B cell (primary cell): ENCODE measurements around the gene PEX10. TPM values are rescaled to one million over a fixed set of nuclear protein-coding genes. Genes with fewer than 3 reads are reported as not detected.

Experiments
- ATAC-seq: fragments of 200-7000 bp; cut with Tn5 transposase; one replicate; pipeline ENCODE4 v1.10.0; 2021; ENCODE audit warnings: low read depth, mild to moderate bottlenecking, moderate number of reproducible peaks, moderate library complexity
- CTCF ChIA-PET: fragments of 350-600 bp; sonication (Branson Sonifier 250); formaldehyde crosslinking; loops from one replicate; lab custom pipeline; 2021; ENCODE audit warnings: antibody characterized with exemption, inconsistent platforms; lab: Charles Lee
- POLR2A ChIA-PET: fragments of 350-600 bp; sonication (Branson Sonifier 250); formaldehyde crosslinking; loops from one replicate; lab custom pipeline; 2021; ENCODE audit warnings: antibody characterized with exemption; lab: Charles Lee
- DNase-seq: peaks from one replicate; pipeline ENCODE4 v3.0.0; 2013
- H2AFZ ChIP-seq: 2 replicates; pipeline ENCODE4 v1.6.1; 2012; ENCODE audit warnings: mild to moderate bottlenecking, low read depth, low read length; ENCODE audit not compliant: insufficient read depth, poor library complexity, severe bottlenecking
- H3K27ac ChIP-seq, 2 donors: 1 replicate in 1 of 2; 2 replicates in 1 of 2; pipeline ENCODE4 v1.5.1; 2012 to 2013; ENCODE audit warnings: low read length in 2 of 2, mild to moderate bottlenecking in 2 of 2, moderate library complexity in 1 of 2
- H3K27me3 ChIP-seq, 4 experiments: fragments of 200-600 bp in 1 of 4; sonication (generic) in 1 of 4; replicated peaks in 1 of 4; 1 replicate in 2 of 4; 2 replicates in 2 of 4; pipeline versions ENCODE4 v1.6.1 to v1.7.0; 2013 to 2016; ENCODE audit warnings: low read length in 3 of 4, mild to moderate bottlenecking in 2 of 4, mixed read lengths in 1 of 4, moderate library complexity in 1 of 4; ENCODE audit not compliant: insufficient read depth in 4 of 4, control insufficient read depth in 3 of 4; ENCODE audit errors: control extremely low read depth in 1 of 4
- H3K36me3 ChIP-seq, 2 experiments: replicated peaks in 1 of 2; 1 replicate in 1 of 2; 2 replicates in 1 of 2; pipeline versions ENCODE4 v1.6.1 to v1.7.1; 2013; ENCODE audit warnings: low read length in 1 of 2; ENCODE audit not compliant: insufficient read depth in 2 of 2, control insufficient read depth in 1 of 2; ENCODE audit errors: control extremely low read depth in 1 of 2, extremely low read depth in 1 of 2
- H3K4me1 ChIP-seq, 2 donors: fragments of 200-600 bp in 1 of 2; sonication (generic) in 1 of 2; 1 replicate in 1 of 2; 2 replicates in 1 of 2; pipeline versions ENCODE4 v1.5.1 to v1.6.1; 2013 to 2017; ENCODE audit warnings: low read length in 2 of 2; ENCODE audit not compliant: control insufficient read depth in 2 of 2, insufficient read depth in 2 of 2
- H3K4me2 ChIP-seq: replicated peaks from 2 replicates; pipeline ENCODE3; 2012; ENCODE audit warnings: mild to moderate bottlenecking, low read depth, low read length; ENCODE audit not compliant: poor library complexity, severe bottlenecking
- H3K4me3 ChIP-seq, 5 experiments: fragments of 200-600 bp in 1 of 5; sonication (generic) in 1 of 5; 1 replicate in 3 of 5; 2 replicates in 2 of 5; pipeline versions ENCODE4 v1.5.1 to v1.7.0; 2011 to 2016; ENCODE audit warnings: low read length in 4 of 5, mild to moderate bottlenecking in 4 of 5, low read depth in 2 of 5, control low read depth in 1 of 5, moderate library complexity in 1 of 5; ENCODE audit not compliant: insufficient read depth in 1 of 5; ENCODE audit errors: control extremely low read depth in 1 of 5, extremely low read depth in 1 of 5
- H3K79me2 ChIP-seq: fragments of 200-600 bp; sonication (generic); one replicate; pipeline ENCODE4 v1.6.0; 2016; ENCODE audit warnings: low read length; ENCODE audit not compliant: control insufficient read depth, insufficient read depth
- H3K9ac ChIP-seq: fragments of 200-600 bp; sonication (generic); 2 replicates; pipeline ENCODE4 v1.6.1; 2017; ENCODE audit warnings: mild to moderate bottlenecking, low read length, moderate library complexity
- H3K9me3 ChIP-seq, 3 donors: one replicate each; pipeline versions ENCODE4 v1.6.1 to v1.7.1; 2013; ENCODE audit warnings: low read length in 2 of 3; ENCODE audit not compliant: control insufficient read depth in 2 of 3, insufficient read depth in 1 of 3; ENCODE audit errors: control extremely low read depth in 1 of 3
- H4K20me1 ChIP-seq: 2 replicates; pipeline ENCODE4 v1.6.0; 2012; ENCODE audit warnings: mild to moderate bottlenecking, low read length; ENCODE audit not compliant: insufficient read depth, control insufficient read depth, poor library complexity, severe bottlenecking
- H3K27ac Mint-ChIP-seq: one replicate; pipeline ENCODE4 v1.8.0; 2021; ENCODE audit warnings: mixed read lengths
- H3K27me3 Mint-ChIP-seq: one replicate; pipeline ENCODE4 v1.8.0; 2021; ENCODE audit warnings: mixed read lengths
- H3K4me1 Mint-ChIP-seq: one replicate; pipeline ENCODE4 v1.8.0; 2021; ENCODE audit warnings: mixed read lengths
- H3K4me3 Mint-ChIP-seq: one replicate; pipeline ENCODE4 v1.8.0; 2021; ENCODE audit warnings: mixed read lengths
- H3K9me3 Mint-ChIP-seq: one replicate; pipeline ENCODE4 v1.8.0; 2022; ENCODE audit warnings: mixed read lengths; ENCODE audit not compliant: insufficient read depth
- EZH2 ChIP-seq: IDR thresholded peaks from 2 replicates; pipeline ENCODE4 v1.6.1; 2012; ENCODE audit warnings: borderline replicate concordance, low read depth, mild to moderate bottlenecking, moderate library complexity, low read length; ENCODE audit not compliant: insufficient read depth, poor library complexity, severe bottlenecking
- WGBS: methylation state at CpG from one replicate; pipeline ENCODE4 v1.1.5; 2013; ENCODE audit warnings: missing lambda C conversion rate; ENCODE audit not compliant: insufficient coverage; 5-methylcytosine and 5-hydroxymethylcytosine counted together
- intact Hi-C: fragments of 100-400 bp; cut with micrococcal nuclease; formaldehyde crosslinking; loops from one replicate; pipeline ENCODE4 v1.10.0; 2022
- polyA plus RNA-seq: library from polyadenylated mRNA; depleted of rRNA; stranded (reverse); fragments of >200 nt; gene quantifications from 2 replicates; pipeline ENCODE4 v1.2.3, GENCODE V29; 2012
- total RNA-seq, 2 donors: library from RNA; stranded (reverse); fragments of 120-200 nt in 1 of 2; gene quantifications; 1 replicate in 1 of 2; 2 replicates in 1 of 2; pipeline versions ENCODE4 v1.2.3 to v1.2.4, GENCODE V29; 2013 to 2022
- TF ChIP-seq, protein P1 (sequence below): fragments of 200-600 bp; IDR thresholded peaks from one replicate; pipeline ENCODE4 v1.8.0; 2022; ENCODE audit warnings: antibody characterized with exemption, mild to moderate bottlenecking

The PEX10 gene
- total and polyA plus RNA-seq, 2 donors (not counting 1 experiment from before 2014, with no cell fraction given) = 13.5 to 18.4 TPM

GRCh38 chr1:2385606-2386280, 26.6 kb downstream of the PEX10 start:
- Histone ChIP-seq H3K4me3 (no peak overlapping the region), H3K4me1 (peaks cover 17 to 40% of the 10 kb centered on the region in 2 donors), H3K79me2 (peaks cover 12% of the 10 kb centered on the region), H3K9ac (no peak overlapping the region), H3K9me3 (no peaks in the 10 kb centered on the region), H2AFZ (no peak overlapping the region), H3K27ac (no peak overlapping the region), H3K27me3 (no peaks in the 10 kb centered on the region), H4K20me1 (no peaks in the 10 kb centered on the region), H3K36me3 (no peaks in the 10 kb centered on the region), H3K4me2 (no peak overlapping the region)
- ChIA-PET POLR2A (no interaction called here), CTCF (interaction anchor here (0.9 to 12.5 kb wide), 2 partner anchors 191 to 341 kb away, joined by 3 to 295 read pairs; partner anchors contain the start of gene FAAP20)
- intact Hi-C loops = no loop called here
- H3K4me1 Mint-ChIP-seq = peaks cover 20% of the 10 kb centered on the region
- 93% methylated on average over 18 of the region's 19 CpGs for WGBS
- TF ChIP-seq EZH2 = no peak
- TF ChIP-seq, protein P1, sequence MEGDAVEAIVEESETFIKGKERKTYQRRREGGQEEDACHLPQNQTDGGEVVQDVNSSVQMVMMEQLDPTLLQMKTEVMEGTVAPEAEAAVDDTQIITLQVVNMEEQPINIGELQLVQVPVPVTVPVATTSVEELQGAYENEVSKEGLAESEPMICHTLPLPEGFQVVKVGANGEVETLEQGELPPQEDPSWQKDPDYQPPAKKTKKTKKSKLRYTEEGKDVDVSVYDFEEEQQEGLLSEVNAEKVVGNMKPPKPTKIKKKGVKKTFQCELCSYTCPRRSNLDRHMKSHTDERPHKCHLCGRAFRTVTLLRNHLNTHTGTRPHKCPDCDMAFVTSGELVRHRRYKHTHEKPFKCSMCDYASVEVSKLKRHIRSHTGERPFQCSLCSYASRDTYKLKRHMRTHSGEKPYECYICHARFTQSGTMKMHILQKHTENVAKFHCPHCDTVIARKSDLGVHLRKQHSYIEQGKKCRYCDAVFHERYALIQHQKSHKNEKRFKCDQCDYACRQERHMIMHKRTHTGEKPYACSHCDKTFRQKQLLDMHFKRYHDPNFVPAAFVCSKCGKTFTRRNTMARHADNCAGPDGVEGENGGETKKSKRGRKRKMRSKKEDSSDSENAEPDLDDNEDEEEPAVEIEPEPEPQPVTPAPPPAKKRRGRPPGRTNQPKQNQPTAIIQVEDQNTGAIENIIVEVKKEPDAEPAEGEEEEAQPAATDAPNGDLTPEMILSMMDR = no peak
- no peak overlapping the region for H3K27ac Mint-ChIP-seq
- no peak overlapping the region for H3K4me3 Mint-ChIP-seq
- DNase-seq (no peak), ATAC-seq (no peak)
- H3K27me3 Mint-ChIP-seq = no peaks in the 10 kb centered on the region
- H3K9me3 Mint-ChIP-seq = no peaks in the 10 kb centered on the region

GRCh38 chr1:2384941-2385481, 27.4 kb downstream of the PEX10 start:
- H3K4me2 ChIP-seq = no peak overlapping the region
- no peak overlapping the region for H3K4me3 ChIP-seq
- no peaks in the 10 kb centered on the region for H3K9me3 ChIP-seq
- H3K4me3 Mint-ChIP-seq = no peak overlapping the region
- no peak overlapping the region for H3K27ac ChIP-seq
- ATAC-seq = no peak
- H3K27ac Mint-ChIP-seq = no peak overlapping the region
- H3K9me3 Mint-ChIP-seq = no peaks in the 10 kb centered on the region
- DNase-seq = no peak
- WGBS = 90% methylated on average over 38 of the region's 41 CpGs
- ChIA-PET POLR2A (no interaction called here), CTCF (interaction anchor here (12.5 kb wide), 1 partner anchor 191 kb away, joined by 295 read pairs; the partner anchor contains the start of gene FAAP20)
- peaks cover 5% of the 10 kb centered on the region for H3K79me2 ChIP-seq
- no peaks in the 10 kb centered on the region for H3K27me3 ChIP-seq
- peaks cover 14 to 37% of the 10 kb centered on the region in 2 donors for H3K4me1 ChIP-seq
- no peak overlapping the region for H3K9ac ChIP-seq
- intact Hi-C loops = loop anchor here (5.0 kb wide), 1 partner anchor 253 kb away; no protein-coding TSS in a partner anchor
- H3K4me1 Mint-ChIP-seq = peaks cover 21% of the 10 kb centered on the region
- H3K36me3 ChIP-seq = no peaks in the 10 kb centered on the region
- H4K20me1 ChIP-seq = no peaks in the 10 kb centered on the region
- no peak overlapping the region for H2AFZ ChIP-seq
- TF ChIP-seq EZH2 = no peak
- TF ChIP-seq, protein P1 = no peak
- H3K27me3 Mint-ChIP-seq = no peaks in the 10 kb centered on the region
